Vagina (tissue), 2 donors: ENCODE measurements around the gene FUZ.

Experiments
- CTCF ChIP-seq, 3 experiments: fragments of 450-650 bp in 2 of 3; fragments of 200-600 bp in 1 of 3; sonication (generic) in 1 of 3; IDR thresholded peaks; one replicate each; pipeline ENCODE4 v1.5.1; 2017 to 2019; ENCODE audit warnings: antibody characterized with exemption in 3 of 3, mild to moderate bottlenecking in 2 of 3, moderate library complexity in 2 of 3
- POLR2A ChIP-seq, 2 donors: fragments of 450-650 bp; IDR thresholded peaks; one replicate each; pipeline ENCODE4 v1.6.1; 2017; ENCODE audit warnings: antibody characterized with exemption in 2 of 2, mild to moderate bottlenecking in 2 of 2, moderate library complexity in 2 of 2

GRCh38 chr19:49814010-49814409, 918 bp upstream of the FUZ start:
- no peak for TF ChIP-seq CTCF (IDR thresholded peaks at IDR 0.05)
- no peak for TF ChIP-seq POLR2A (IDR thresholded peaks at IDR 0.05)
